HCT116 (cell line): ENCODE measurements around the gene C1orf21. TPM values are rescaled to one million over a fixed set of nuclear protein-coding genes. Genes with fewer than 3 reads are reported as not detected.

Source experiments
- ATAC-seq: fragments of 200-7000 bp; cut with Tn5 transposase; 2 replicates; pipeline ENCODE4 v1.9.1; 2020; ENCODE audit warnings: mild to moderate bottlenecking, moderate library complexity
- BruUV-seq: library from RNA; stranded (reverse); fragments of 400-500 nt; replicated peaks from 2 replicates; lab custom pipeline; 2021; lab: Mats Ljungman, UMichigan
- CTCF ChIA-PET: fragments of 300-600 bp; sonication (Branson Sonifier 250); formaldehyde crosslinking; loops from one replicate; lab custom pipeline; 2021; ENCODE audit warnings: antibody characterized with exemption; lab: Charles Lee
- POLR2A ChIA-PET: fragments of 300-600, 350-600 bp; sonication (Branson Sonifier 250); formaldehyde crosslinking; loops from one replicate; lab custom pipeline; 2021; ENCODE audit warnings: antibody characterized with exemption; lab: Charles Lee
- RAD21 ChIA-PET, 2 experiments: fragments of 300-600 bp; sonication (Branson Sonifier 250); formaldehyde crosslinking; loops; one replicate each; lab custom pipeline; 2023; ENCODE audit warnings: low total read pairs in 2 of 2; ENCODE audit not compliant: uncharacterized antibody in 2 of 2, unreplicated experiment in 2 of 2, low non-redundant PET in 1 of 2; lab: Charles Lee
- DNase-seq: peaks from one replicate; pipeline ENCODE4 v3.0.0-alpha.2; 2010; ENCODE audit warnings: low read depth, low spot score
- H2AFZ ChIP-seq: fragments of 200-600 bp; shearing (Covaris generic), sonication (generic); 2 replicates; pipeline ENCODE4 v1.6.1; 2017; ENCODE audit warnings: low read depth, mixed run types, mixed read lengths, antibody characterized with exemption, low read length; ENCODE audit not compliant: poor library complexity, severe bottlenecking
- H3K27ac ChIP-seq: 2 replicates; pipeline ENCODE4 v1.5.1; 2012; ENCODE audit warnings: low read depth, low read length
- H3K27me3 ChIP-seq: fragments of 200-600 bp; sonication (generic); 2 replicates; pipeline ENCODE4 v1.6.1; 2016; ENCODE audit warnings: mixed run types, low read length, mixed read lengths; ENCODE audit not compliant: insufficient read depth
- H3K36me3 ChIP-seq, 2 experiments: fragments of 200-500 bp in 1 of 2; fragments of 200-600 bp in 1 of 2; sonication (Bioruptor generic) in 1 of 2; sonication (generic) in 1 of 2; 2 replicates each; pipeline versions ENCODE4 v1.5.1 to v1.6.1; 2014 to 2016; ENCODE audit warnings: low read length in 2 of 2, inconsistent platforms in 1 of 2, mixed read lengths in 1 of 2, mixed run types in 1 of 2; ENCODE audit not compliant: insufficient read depth in 2 of 2, control insufficient read depth in 1 of 2
- H3K4me1 ChIP-seq, 2 experiments: fragments of 200-600 bp in 1 of 2; sonication (generic) in 1 of 2; 2 replicates each; pipeline versions ENCODE4 v1.5.1 to v1.6.1; 2012 to 2017; ENCODE audit warnings: low read length in 2 of 2, inconsistent platforms in 1 of 2, mild to moderate bottlenecking in 1 of 2, mixed read lengths in 1 of 2, mixed run types in 1 of 2, moderate library complexity in 1 of 2; ENCODE audit not compliant: insufficient read depth in 2 of 2, control insufficient read depth in 1 of 2
- H3K4me2 ChIP-seq: fragments of 200-600 bp; sonication (generic); 2 replicates; pipeline ENCODE4 v1.6.1; 2017; ENCODE audit warnings: mixed run types, low read length, mixed read lengths
- H3K4me3 ChIP-seq, 2 experiments: fragments of 200-600 bp in 1 of 2; sonication (generic) in 1 of 2; replicated peaks in 1 of 2; 2 replicates each; pipeline ENCODE4 v1.5.1; 2011 to 2016; ENCODE audit warnings: low read length in 2 of 2, control low read depth in 1 of 2, low read depth in 1 of 2, mild to moderate bottlenecking in 1 of 2, mixed read lengths in 1 of 2, mixed run types in 1 of 2
- H3K79me2 ChIP-seq: fragments of 200-600 bp; sonication (generic); 2 replicates; pipeline ENCODE4 v1.6.1; 2017; ENCODE audit warnings: mild to moderate bottlenecking, mixed run types, low read length, moderate library complexity, mixed read lengths; ENCODE audit not compliant: insufficient read depth
- H3K9ac ChIP-seq: fragments of 200-600 bp; sonication (generic); 2 replicates; pipeline ENCODE4 v1.6.1; 2016; ENCODE audit warnings: low read length, mixed read lengths
- H3K9me2 ChIP-seq: fragments of 200-600 bp; sonication (generic), shearing (Covaris generic); 2 replicates; pipeline ENCODE4 v1.6.1; 2017; ENCODE audit warnings: mixed run types, mild to moderate bottlenecking, moderate library complexity; ENCODE audit not compliant: insufficient read depth
- H3K9me3 ChIP-seq, 2 experiments: fragments of 200-500 bp in 1 of 2; fragments of 200-600 bp in 1 of 2; sonication (Bioruptor generic) in 1 of 2; sonication (generic) in 1 of 2; 2 replicates each; pipeline ENCODE4 v1.6.1; 2014 to 2017; ENCODE audit warnings: low read length in 2 of 2, mixed read lengths in 2 of 2, inconsistent platforms in 1 of 2, low read depth in 1 of 2, mild to moderate bottlenecking in 1 of 2, mixed run types in 1 of 2, moderate library complexity in 1 of 2; ENCODE audit not compliant: control insufficient read depth in 1 of 2, insufficient read depth in 1 of 2
- H4K20me1 ChIP-seq: fragments of 200-600 bp; sonication (generic), shearing (Covaris generic); 2 replicates; pipeline ENCODE4 v1.6.1; 2017; ENCODE audit warnings: mixed run types, mild to moderate bottlenecking, moderate library complexity; ENCODE audit not compliant: insufficient read depth
- CEBPB ChIP-seq: IDR thresholded peaks from 2 replicates; pipeline ENCODE4 v1.6.1; 2012; ENCODE audit warnings: low read depth
- CTCF ChIP-seq, 3 experiments: fragments of 200-600 bp in 1 of 3; sonication (generic) in 1 of 3; IDR thresholded peaks in 2 of 3; conservative IDR thresholded peaks in 1 of 3; 2 replicates each; pipeline ENCODE4 v1.5.1; 2012 to 2017; ENCODE audit warnings: low read depth in 2 of 3, low read length in 2 of 3, antibody characterized with exemption in 1 of 3, borderline replicate concordance in 1 of 3, control low read depth in 1 of 3, mild to moderate bottlenecking in 1 of 3, mixed read lengths in 1 of 3, mixed run types in 1 of 3, moderate library complexity in 1 of 3; ENCODE audit not compliant: insufficient read depth in 1 of 3
- EZH2phosphoT487 ChIP-seq: fragments of 200-600 bp; IDR thresholded peaks from 2 replicates; pipeline ENCODE4 v1.6.1; 2018; ENCODE audit warnings: antibody characterized with exemption, borderline replicate concordance
- FOSL1 ChIP-seq: IDR thresholded peaks from 2 replicates; pipeline ENCODE4 v1.6.1; 2012; ENCODE audit warnings: low read depth
- MAX ChIP-seq: IDR thresholded peaks from 2 replicates; pipeline ENCODE4 v1.6.1; 2012
- POLR2A ChIP-seq: IDR thresholded peaks from 2 replicates; pipeline ENCODE4 v1.7.0; 2011; ENCODE audit warnings: borderline replicate concordance; ENCODE audit not compliant: insufficient read depth, insufficient read length; ENCODE audit errors: extremely low read depth
- TCF7L2 ChIP-seq: IDR thresholded peaks from 2 replicates; pipeline ENCODE4 v1.7.0; 2011; ENCODE audit warnings: borderline replicate concordance, inconsistent platforms; ENCODE audit not compliant: insufficient read depth, insufficient read length; ENCODE audit errors: extremely low read depth
- ZNF274 ChIP-seq: fragments of 200-500 bp; sonication (Bioruptor generic); IDR thresholded peaks from 2 replicates; pipeline ENCODE4 v1.6.1; 2014; ENCODE audit warnings: mild to moderate bottlenecking, low read depth, low read length, inconsistent platforms
- intact Hi-C: fragments of 100-400 bp; cut with micrococcal nuclease; formaldehyde crosslinking; loops from 2 replicates; pipeline ENCODE4 v1.10.0; 2022
- total RNA-seq: library from RNA; stranded (reverse); gene quantifications from one replicate; pipeline ENCODE4 v1.2.1, GENCODE V29; 2021; ENCODE audit not compliant: unreplicated experiment

C1orf21 gene
- total RNA-seq, 1 experiment from 2014 or later = 8.9 TPM

- RAD21 ChIA-PET = no interaction called here
- no peak overlapping the region for H3K27ac ChIP-seq
- BruUV-seq = no TSS peak
- TF ChIP-seq MAX (no peak), EZH2phosphoT487 (no peak), TCF7L2 (no peak), CEBPB (no peak), POLR2A (no peak), ZNF274 (no peak), CTCF (IDR thresholded peaks at IDR 0.05 in 2 of 3, conservative IDR thresholded peaks at IDR 0.05 in 1 of 3; ENCODE audit: borderline replicate concordance in 1 of 3, insufficient read depth in 1 of 3, low read depth in 2 of 3, low read length in 2 of 3) (no peak), FOSL1 (no peak)
- ATAC-seq (no peak), DNase-seq (no peak)
- no peak overlapping the region for H3K4me3 ChIP-seq
- no peaks in the 10 kb centered on the region for H3K36me3 ChIP-seq
- H3K4me2 ChIP-seq = no peak overlapping the region
- H3K27me3 ChIP-seq = no peaks in the 10 kb centered on the region
- no peaks in the 10 kb centered on the region for H3K9me3 ChIP-seq
- H3K4me1 ChIP-seq = no peaks in the 10 kb centered on the region
- intact Hi-C loops = no loop called here
- no peak overlapping the region for H3K9ac ChIP-seq
- H3K9me2 ChIP-seq = no peaks in the 10 kb centered on the region
- H4K20me1 ChIP-seq = no peaks in the 10 kb centered on the region
- no peaks in the 10 kb centered on the region for H3K79me2 ChIP-seq
- no peak overlapping the region for H2AFZ ChIP-seq
- POLR2A ChIA-PET = no interaction called here
- CTCF ChIA-PET = no interaction called here
Measured at GRCh38 chr1:184497959-184498723, 111.3 kb downstream of the C1orf21 start.
